GM23338 (cell line): ENCODE results near the gene NPAS3. TPM values are rescaled to one million over a fixed set of nuclear protein-coding genes. Genes with fewer than 3 reads are reported as not detected.

Experiments used
- ATAC-seq: fragments of 200-7000 bp; cut with Tn5 transposase; 3 replicates; pipeline ENCODE4 v1.9.1; 2020
- DNase-seq: peaks from one replicate; pipeline ENCODE4 v3.0.0-alpha.2; 2015; ENCODE audit warnings: low spot score
- H2AFZ ChIP-seq: fragments of 200-600 bp; sonication (generic); 2 replicates; pipeline ENCODE4 v1.8.0; 2016; ENCODE audit warnings: antibody characterized with exemption, mild to moderate bottlenecking, moderate library complexity
- H3F3A ChIP-seq: fragments of 200-600 bp; sonication (generic); replicated peaks from 2 replicates; pipeline ENCODE4 v1.8.0; 2017; ENCODE audit warnings: antibody characterized with exemption, mixed run types, low read depth
- H3K27ac ChIP-seq: fragments of 200-600 bp; sonication (generic); 2 replicates; pipeline ENCODE4 v1.6.1; 2016; ENCODE audit warnings: low read depth
- H3K27me3 ChIP-seq: fragments of 200-600 bp; sonication (generic); 2 replicates; pipeline ENCODE4 v1.8.0; 2016; ENCODE audit warnings: mild to moderate bottlenecking, mixed run types, moderate library complexity; ENCODE audit not compliant: insufficient read depth
- H3K36me3 ChIP-seq: fragments of 200-600 bp; sonication (generic); 2 replicates; pipeline ENCODE4 v1.8.0; 2016; ENCODE audit warnings: mild to moderate bottlenecking; ENCODE audit not compliant: insufficient read depth
- H3K4me1 ChIP-seq: fragments of 200-600 bp; sonication (generic); 2 replicates; pipeline ENCODE4 v1.8.0; 2016; ENCODE audit warnings: mild to moderate bottlenecking, moderate library complexity; ENCODE audit not compliant: insufficient read depth
- H3K4me2 ChIP-seq: fragments of 200-600 bp; sonication (generic); 2 replicates; pipeline ENCODE4 v1.7.1; 2017; ENCODE audit warnings: mixed run types
- H3K4me3 ChIP-seq: fragments of 200-600 bp; sonication (generic); 2 replicates; pipeline ENCODE4 v1.6.1; 2016; ENCODE audit warnings: mixed run types
- H3K79me2 ChIP-seq: fragments of 200-600 bp; sonication (generic); replicated peaks from 2 replicates; pipeline ENCODE4 v1.8.0; 2017; ENCODE audit warnings: mild to moderate bottlenecking; ENCODE audit not compliant: insufficient read depth
- H3K9me2 ChIP-seq: fragments of 200-600 bp; sonication (generic); 2 replicates; pipeline ENCODE4 v1.8.0; 2017; ENCODE audit not compliant: insufficient read depth
- H4K20me1 ChIP-seq: fragments of 200-600 bp; sonication (generic); replicated peaks from 2 replicates; pipeline ENCODE4 v1.8.0; 2017; ENCODE audit warnings: mild to moderate bottlenecking; ENCODE audit not compliant: insufficient read depth
- H3K27ac Mint-ChIP-seq: 2 replicates; pipeline ENCODE4 v1.8.0; 2020; ENCODE audit warnings: inconsistent platforms, mild to moderate bottlenecking, moderate library complexity, mixed read lengths
- H3K27me3 Mint-ChIP-seq: 3 replicates; pipeline ENCODE4 v1.8.0; 2022; ENCODE audit warnings: low read depth, mild to moderate bottlenecking, moderate library complexity, mixed read lengths, inconsistent platforms; ENCODE audit not compliant: insufficient read depth, poor library complexity
- H3K36me3 Mint-ChIP-seq: 3 replicates; pipeline ENCODE4 v1.8.0; 2021; ENCODE audit warnings: low read depth, mild to moderate bottlenecking, inconsistent platforms, moderate library complexity, mixed read lengths
- H3K4me1 Mint-ChIP-seq: 3 replicates; pipeline ENCODE4 v1.8.0; 2020; ENCODE audit warnings: mild to moderate bottlenecking, inconsistent platforms, mixed read lengths
- H3K4me3 Mint-ChIP-seq: 3 replicates; pipeline ENCODE4 v1.8.0; 2021; ENCODE audit warnings: moderate library complexity, mild to moderate bottlenecking, inconsistent platforms, mixed read lengths
- H3K9me3 Mint-ChIP-seq: 3 replicates; pipeline ENCODE4 v1.8.0; 2020; ENCODE audit warnings: moderate library complexity, mild to moderate bottlenecking, inconsistent platforms, mixed read lengths
- CREB1 ChIP-seq: fragments of 250-450 bp; sonication (Bioruptor Pico); IDR thresholded peaks from 2 replicates; pipeline ENCODE4 v1.5.0; 2020; ENCODE audit warnings: low read depth, mild to moderate bottlenecking, moderate library complexity
- EZH2 ChIP-seq: fragments of 200-600 bp; sonication (generic); IDR thresholded peaks from one replicate; pipeline ENCODE4 v1.8.0; 2017; ENCODE audit warnings: antibody characterized with exemption, mild to moderate bottlenecking, low read depth; ENCODE audit not compliant: unreplicated experiment
- EZH2phosphoT487 ChIP-seq: fragments of 200-600 bp; sonication (generic); IDR thresholded peaks from one replicate; pipeline ENCODE4 v1.8.1; 2018; ENCODE audit warnings: antibody characterized with exemption; ENCODE audit not compliant: unreplicated experiment
- STAT1 ChIP-seq: IDR thresholded peaks from one replicate; pipeline ENCODE4 v1.6.1; 2016; ENCODE audit warnings: antibody characterized with exemption; ENCODE audit not compliant: unreplicated experiment
- ZNF331 ChIP-seq: fragments of 250-450 bp; sonication (Bioruptor Pico); IDR thresholded peaks from 2 replicates; pipeline ENCODE4 v1.5.0; 2020; ENCODE audit warnings: low read depth, mild to moderate bottlenecking, moderate library complexity
- polyA plus RNA-seq: library from polyadenylated mRNA; unstranded; fragments of >200 nt; fragmentation: Nextera tagmentation; extraction: Ambion mirVana; gene quantifications from 2 replicates; pipeline ENCODE4 v1.2.1, GENCODE V29; 2016
- total RNA-seq: library from RNA; depleted of rRNA; stranded (reverse); fragments of >200 nt; shearing (Covaris generic); gene quantifications from 2 replicates; pipeline ENCODE4 v1.2.3, GENCODE V29; 2014
- TF ChIP-seq, protein P1 (sequence below): fragments of 250-450 bp; sonication (Bioruptor Pico); IDR thresholded peaks from 2 replicates; pipeline ENCODE4 v1.5.0; 2020; ENCODE audit warnings: mild to moderate bottlenecking, moderate library complexity
- TF ChIP-seq, protein P2 (sequence below): IDR thresholded peaks from 2 replicates; pipeline ENCODE4 v1.6.1; 2016; ENCODE audit warnings: antibody characterized with exemption
- TF ChIP-seq, protein P3 (sequence below): IDR thresholded peaks from one replicate; pipeline ENCODE4 v1.6.1; 2018; ENCODE audit warnings: antibody characterized with exemption; ENCODE audit not compliant: unreplicated experiment
- TF ChIP-seq, protein P4 (sequence below), 2 experiments: fragments of 200-600 bp in 1 of 2; sonication (generic) in 1 of 2; conservative IDR thresholded peaks; 2 replicates each; pipeline versions ENCODE4 v1.5.1 to v1.6.1; 2016 to 2017; ENCODE audit warnings: antibody characterized with exemption in 2 of 2, low read depth in 2 of 2, mild to moderate bottlenecking in 2 of 2, moderate library complexity in 1 of 2

The NPAS3 gene
- total and polyA plus RNA-seq, 2 experiments from 2014 or later, result 0.17 to 0.19 TPM

DNA sequence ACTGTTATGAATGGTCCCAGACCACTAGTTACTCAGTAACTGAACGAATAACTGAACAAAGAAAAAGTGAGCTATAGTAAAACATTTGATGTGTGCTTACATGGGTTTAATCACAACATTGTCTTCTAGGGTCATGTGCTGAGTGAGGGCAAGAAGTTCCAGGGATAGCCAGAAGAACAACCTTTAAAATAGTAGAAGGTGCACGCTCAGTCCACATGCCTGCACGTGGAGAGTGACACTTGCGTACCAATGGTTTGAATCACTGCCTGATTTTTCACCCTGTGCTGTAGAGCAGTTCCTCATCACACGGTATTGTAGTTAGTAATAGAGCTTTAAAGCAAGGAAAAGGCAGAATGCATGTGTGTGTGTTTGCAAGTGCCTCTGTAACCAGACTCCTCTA is 788.0 kb downstream of the NPAS3 start (continued):
- TF ChIP-seq, protein P1, sequence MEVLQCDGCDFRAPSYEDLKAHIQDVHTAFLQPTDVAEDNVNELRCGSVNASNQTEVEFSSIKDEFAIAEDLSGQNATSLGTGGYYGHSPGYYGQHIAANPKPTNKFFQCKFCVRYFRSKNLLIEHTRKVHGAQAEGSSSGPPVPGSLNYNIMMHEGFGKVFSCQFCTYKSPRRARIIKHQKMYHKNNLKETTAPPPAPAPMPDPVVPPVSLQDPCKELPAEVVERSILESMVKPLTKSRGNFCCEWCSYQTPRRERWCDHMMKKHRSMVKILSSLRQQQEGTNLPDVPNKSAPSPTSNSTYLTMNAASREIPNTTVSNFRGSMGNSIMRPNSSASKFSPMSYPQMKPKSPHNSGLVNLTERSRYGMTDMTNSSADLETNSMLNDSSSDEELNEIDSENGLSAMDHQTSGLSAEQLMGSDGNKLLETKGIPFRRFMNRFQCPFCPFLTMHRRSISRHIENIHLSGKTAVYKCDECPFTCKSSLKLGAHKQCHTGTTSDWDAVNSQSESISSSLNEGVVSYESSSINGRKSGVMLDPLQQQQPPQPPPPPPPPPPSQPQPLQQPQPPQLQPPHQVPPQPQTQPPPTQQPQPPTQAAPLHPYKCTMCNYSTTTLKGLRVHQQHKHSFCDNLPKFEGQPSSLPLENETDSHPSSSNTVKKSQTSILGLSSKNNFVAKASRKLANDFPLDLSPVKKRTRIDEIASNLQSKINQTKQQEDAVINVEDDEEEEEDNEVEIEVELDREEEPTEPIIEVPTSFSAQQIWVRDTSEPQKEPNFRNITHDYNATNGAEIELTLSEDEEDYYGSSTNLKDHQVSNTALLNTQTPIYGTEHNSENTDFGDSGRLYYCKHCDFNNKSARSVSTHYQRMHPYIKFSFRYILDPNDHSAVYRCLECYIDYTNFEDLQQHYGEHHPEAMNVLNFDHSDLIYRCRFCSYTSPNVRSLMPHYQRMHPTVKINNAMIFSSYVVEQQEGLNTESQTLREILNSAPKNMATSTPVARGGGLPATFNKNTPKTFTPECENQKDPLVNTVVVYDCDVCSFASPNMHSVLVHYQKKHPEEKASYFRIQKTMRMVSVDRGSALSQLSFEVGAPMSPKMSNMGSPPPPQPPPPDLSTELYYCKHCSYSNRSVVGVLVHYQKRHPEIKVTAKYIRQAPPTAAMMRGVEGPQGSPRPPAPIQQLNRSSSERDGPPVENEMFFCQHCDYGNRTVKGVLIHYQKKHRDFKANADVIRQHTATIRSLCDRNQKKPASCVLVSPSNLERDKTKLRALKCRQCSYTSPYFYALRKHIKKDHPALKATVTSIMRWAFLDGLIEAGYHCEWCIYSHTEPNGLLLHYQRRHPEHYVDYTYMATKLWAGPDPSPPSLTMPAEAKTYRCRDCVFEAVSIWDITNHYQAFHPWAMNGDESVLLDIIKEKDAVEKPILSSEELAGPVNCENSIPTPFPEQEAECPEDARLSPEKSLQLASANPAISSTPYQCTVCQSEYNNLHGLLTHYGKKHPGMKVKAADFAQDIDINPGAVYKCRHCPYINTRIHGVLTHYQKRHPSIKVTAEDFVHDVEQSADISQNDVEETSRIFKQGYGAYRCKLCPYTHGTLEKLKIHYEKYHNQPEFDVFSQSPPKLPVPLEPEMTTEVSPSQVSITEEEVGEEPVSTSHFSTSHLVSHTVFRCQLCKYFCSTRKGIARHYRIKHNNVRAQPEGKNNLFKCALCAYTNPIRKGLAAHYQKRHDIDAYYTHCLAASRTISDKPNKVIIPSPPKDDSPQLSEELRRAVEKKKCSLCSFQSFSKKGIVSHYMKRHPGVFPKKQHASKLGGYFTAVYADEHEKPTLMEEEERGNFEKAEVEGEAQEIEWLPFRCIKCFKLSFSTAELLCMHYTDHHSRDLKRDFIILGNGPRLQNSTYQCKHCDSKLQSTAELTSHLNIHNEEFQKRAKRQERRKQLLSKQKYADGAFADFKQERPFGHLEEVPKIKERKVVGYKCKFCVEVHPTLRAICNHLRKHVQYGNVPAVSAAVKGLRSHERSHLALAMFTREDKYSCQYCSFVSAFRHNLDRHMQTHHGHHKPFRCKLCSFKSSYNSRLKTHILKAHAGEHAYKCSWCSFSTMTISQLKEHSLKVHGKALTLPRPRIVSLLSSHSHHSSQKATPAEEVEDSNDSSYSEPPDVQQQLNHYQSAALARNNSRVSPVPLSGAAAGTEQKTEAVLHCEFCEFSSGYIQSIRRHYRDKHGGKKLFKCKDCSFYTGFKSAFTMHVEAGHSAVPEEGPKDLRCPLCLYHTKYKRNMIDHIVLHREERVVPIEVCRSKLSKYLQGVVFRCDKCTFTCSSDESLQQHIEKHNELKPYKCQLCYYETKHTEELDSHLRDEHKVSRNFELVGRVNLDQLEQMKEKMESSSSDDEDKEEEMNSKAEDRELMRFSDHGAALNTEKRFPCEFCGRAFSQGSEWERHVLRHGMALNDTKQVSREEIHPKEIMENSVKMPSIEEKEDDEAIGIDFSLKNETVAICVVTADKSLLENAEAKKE (CRISPR knock-in tag), result no peak
- TF ChIP-seq, protein P2, sequence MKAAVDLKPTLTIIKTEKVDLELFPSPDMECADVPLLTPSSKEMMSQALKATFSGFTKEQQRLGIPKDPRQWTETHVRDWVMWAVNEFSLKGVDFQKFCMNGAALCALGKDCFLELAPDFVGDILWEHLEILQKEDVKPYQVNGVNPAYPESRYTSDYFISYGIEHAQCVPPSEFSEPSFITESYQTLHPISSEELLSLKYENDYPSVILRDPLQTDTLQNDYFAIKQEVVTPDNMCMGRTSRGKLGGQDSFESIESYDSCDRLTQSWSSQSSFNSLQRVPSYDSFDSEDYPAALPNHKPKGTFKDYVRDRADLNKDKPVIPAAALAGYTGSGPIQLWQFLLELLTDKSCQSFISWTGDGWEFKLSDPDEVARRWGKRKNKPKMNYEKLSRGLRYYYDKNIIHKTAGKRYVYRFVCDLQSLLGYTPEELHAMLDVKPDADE, result no peak
- TF ChIP-seq EZH2 (no peak), CREB1 (CRISPR knock-in tag) (no peak), STAT1 (no peak)

DNA sequence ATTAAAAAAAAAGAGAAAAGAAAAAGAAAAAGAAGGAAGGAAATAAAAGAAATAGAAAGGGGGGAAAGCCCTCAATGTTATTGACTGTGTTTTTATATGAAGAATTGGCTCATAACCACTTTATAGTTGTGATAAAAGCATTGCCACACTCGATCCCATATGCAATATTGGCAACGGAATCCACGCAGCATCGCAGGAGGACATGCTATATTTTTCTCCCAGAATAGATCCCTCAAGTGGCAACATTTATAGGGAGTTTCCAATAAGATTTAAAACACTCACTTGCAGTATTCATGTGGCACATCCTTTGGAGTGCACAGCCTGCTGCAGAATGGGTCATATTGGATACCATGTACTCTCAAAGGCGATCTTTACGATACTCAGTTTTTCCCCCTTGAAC is 788.9 kb downstream of the NPAS3 start:
- peaks cover 2% of the 10 kb centered on the region for H3K27me3 Mint-ChIP-seq
- peaks cover 5% of the 10 kb centered on the region; the same call in 2 of the 3 replicates for H3K4me1 Mint-ChIP-seq
- H3K4me3 Mint-ChIP-seq, result no peak overlapping the region
- no peaks in the 10 kb centered on the region for H3F3A ChIP-seq
- peaks cover 6% of the 10 kb centered on the region for H3K9me2 ChIP-seq
- no peaks in the 10 kb centered on the region for H3K79me2 ChIP-seq
- H2AFZ ChIP-seq, result no peak overlapping the region
- TF ChIP-seq EZH2 (no peak), ZNF331 (CRISPR knock-in tag) (no peak), STAT1 (no peak), EZH2phosphoT487 (no peak)
- TF ChIP-seq, protein P3, sequence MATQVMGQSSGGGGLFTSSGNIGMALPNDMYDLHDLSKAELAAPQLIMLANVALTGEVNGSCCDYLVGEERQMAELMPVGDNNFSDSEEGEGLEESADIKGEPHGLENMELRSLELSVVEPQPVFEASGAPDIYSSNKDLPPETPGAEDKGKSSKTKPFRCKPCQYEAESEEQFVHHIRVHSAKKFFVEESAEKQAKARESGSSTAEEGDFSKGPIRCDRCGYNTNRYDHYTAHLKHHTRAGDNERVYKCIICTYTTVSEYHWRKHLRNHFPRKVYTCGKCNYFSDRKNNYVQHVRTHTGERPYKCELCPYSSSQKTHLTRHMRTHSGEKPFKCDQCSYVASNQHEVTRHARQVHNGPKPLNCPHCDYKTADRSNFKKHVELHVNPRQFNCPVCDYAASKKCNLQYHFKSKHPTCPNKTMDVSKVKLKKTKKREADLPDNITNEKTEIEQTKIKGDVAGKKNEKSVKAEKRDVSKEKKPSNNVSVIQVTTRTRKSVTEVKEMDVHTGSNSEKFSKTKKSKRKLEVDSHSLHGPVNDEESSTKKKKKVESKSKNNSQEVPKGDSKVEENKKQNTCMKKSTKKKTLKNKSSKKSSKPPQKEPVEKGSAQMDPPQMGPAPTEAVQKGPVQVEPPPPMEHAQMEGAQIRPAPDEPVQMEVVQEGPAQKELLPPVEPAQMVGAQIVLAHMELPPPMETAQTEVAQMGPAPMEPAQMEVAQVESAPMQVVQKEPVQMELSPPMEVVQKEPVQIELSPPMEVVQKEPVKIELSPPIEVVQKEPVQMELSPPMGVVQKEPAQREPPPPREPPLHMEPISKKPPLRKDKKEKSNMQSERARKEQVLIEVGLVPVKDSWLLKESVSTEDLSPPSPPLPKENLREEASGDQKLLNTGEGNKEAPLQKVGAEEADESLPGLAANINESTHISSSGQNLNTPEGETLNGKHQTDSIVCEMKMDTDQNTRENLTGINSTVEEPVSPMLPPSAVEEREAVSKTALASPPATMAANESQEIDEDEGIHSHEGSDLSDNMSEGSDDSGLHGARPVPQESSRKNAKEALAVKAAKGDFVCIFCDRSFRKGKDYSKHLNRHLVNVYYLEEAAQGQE, result no peak
- TF ChIP-seq, protein P4, sequence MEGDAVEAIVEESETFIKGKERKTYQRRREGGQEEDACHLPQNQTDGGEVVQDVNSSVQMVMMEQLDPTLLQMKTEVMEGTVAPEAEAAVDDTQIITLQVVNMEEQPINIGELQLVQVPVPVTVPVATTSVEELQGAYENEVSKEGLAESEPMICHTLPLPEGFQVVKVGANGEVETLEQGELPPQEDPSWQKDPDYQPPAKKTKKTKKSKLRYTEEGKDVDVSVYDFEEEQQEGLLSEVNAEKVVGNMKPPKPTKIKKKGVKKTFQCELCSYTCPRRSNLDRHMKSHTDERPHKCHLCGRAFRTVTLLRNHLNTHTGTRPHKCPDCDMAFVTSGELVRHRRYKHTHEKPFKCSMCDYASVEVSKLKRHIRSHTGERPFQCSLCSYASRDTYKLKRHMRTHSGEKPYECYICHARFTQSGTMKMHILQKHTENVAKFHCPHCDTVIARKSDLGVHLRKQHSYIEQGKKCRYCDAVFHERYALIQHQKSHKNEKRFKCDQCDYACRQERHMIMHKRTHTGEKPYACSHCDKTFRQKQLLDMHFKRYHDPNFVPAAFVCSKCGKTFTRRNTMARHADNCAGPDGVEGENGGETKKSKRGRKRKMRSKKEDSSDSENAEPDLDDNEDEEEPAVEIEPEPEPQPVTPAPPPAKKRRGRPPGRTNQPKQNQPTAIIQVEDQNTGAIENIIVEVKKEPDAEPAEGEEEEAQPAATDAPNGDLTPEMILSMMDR (conservative IDR thresholded peaks at IDR 0.05; ENCODE audit: low read depth in 2 of 2), result no peak
- no peak overlapping the region for H3K27ac Mint-ChIP-seq
- no peak for ATAC-seq
- H3K36me3 ChIP-seq, result no peaks in the 10 kb centered on the region
- H3K4me3 ChIP-seq, result no peak overlapping the region
- no peaks in the 10 kb centered on the region for H3K4me1 ChIP-seq
- H3K36me3 Mint-ChIP-seq, result no peaks in the 10 kb centered on the region; the same call in 2 of the 3 replicates
- H4K20me1 ChIP-seq, result no peaks in the 10 kb centered on the region
- H3K27ac ChIP-seq, result no peak overlapping the region
- no peaks in the 10 kb centered on the region for H3K27me3 ChIP-seq
- no peak for DNase-seq
- H3K9me3 Mint-ChIP-seq, result no peaks in the 10 kb centered on the region; the same call in 2 of the 3 replicates
- no peak overlapping the region for H3K4me2 ChIP-seq
